ENCODE measurements around the gene LCP1.

DNA sequence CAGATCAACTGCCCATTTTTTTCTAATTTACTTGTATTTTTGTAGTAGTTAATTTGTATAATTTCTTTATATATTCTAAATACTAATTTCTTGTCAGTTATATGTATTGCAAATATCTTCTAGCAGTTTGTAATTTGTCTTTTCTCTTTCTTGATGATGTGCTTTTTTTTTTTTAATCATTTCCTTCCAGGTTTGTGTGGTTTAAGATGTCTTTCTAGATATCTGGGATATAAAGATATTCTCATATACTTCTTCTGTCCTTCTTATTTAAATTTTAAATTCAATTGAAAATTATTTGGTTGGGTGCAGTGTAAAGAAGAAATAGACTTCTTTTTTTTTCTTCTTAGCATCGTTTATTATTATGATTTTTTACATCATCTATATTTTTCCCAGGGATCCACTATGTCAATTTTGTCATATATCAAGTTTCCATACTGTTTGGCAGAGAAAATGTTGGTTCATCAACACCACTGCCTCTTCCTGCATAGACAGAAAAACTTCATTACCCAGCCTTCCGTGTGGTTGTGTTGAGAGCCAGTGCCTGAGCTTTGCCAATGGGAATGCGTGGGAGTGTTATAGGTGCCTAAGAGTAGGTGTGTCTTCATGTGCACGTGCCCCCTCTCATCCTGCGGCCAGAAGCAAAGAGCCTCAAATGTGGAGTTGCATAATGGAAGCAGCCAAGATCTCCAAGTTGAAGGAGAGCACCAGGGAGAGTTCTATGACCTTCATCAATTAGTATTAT is 93.0 kb downstream of the LCP1 start:
- TF ChIP-seq ZNF670 (tag by site-specific recombination; IDR thresholded peaks at IDR 0.05; ENCODE audit: low read depth) = no peak
- TF ChIP-seq, protein P1, sequence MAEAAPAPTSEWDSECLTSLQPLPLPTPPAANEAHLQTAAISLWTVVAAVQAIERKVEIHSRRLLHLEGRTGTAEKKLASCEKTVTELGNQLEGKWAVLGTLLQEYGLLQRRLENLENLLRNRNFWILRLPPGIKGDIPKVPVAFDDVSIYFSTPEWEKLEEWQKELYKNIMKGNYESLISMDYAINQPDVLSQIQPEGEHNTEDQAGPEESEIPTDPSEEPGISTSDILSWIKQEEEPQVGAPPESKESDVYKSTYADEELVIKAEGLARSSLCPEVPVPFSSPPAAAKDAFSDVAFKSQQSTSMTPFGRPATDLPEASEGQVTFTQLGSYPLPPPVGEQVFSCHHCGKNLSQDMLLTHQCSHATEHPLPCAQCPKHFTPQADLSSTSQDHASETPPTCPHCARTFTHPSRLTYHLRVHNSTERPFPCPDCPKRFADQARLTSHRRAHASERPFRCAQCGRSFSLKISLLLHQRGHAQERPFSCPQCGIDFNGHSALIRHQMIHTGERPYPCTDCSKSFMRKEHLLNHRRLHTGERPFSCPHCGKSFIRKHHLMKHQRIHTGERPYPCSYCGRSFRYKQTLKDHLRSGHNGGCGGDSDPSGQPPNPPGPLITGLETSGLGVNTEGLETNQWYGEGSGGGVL (tag by site-specific recombination; IDR thresholded peaks at IDR 0.05) = no peak
- no peak for TF ChIP-seq ZNF169 (tag by site-specific recombination; IDR thresholded peaks at IDR 0.05)
- no peak for TF ChIP-seq FEZF1 (tag by site-specific recombination; IDR thresholded peaks at IDR 0.05)
- no peak for TF ChIP-seq ZNF146 (tag by site-specific recombination; IDR thresholded peaks at IDR 0.05)
- TF ChIP-seq, protein P2, sequence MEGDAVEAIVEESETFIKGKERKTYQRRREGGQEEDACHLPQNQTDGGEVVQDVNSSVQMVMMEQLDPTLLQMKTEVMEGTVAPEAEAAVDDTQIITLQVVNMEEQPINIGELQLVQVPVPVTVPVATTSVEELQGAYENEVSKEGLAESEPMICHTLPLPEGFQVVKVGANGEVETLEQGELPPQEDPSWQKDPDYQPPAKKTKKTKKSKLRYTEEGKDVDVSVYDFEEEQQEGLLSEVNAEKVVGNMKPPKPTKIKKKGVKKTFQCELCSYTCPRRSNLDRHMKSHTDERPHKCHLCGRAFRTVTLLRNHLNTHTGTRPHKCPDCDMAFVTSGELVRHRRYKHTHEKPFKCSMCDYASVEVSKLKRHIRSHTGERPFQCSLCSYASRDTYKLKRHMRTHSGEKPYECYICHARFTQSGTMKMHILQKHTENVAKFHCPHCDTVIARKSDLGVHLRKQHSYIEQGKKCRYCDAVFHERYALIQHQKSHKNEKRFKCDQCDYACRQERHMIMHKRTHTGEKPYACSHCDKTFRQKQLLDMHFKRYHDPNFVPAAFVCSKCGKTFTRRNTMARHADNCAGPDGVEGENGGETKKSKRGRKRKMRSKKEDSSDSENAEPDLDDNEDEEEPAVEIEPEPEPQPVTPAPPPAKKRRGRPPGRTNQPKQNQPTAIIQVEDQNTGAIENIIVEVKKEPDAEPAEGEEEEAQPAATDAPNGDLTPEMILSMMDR (tag by site-specific recombination; IDR thresholded peaks at IDR 0.05) = no peak
- no peak for TF ChIP-seq ZBTB8A (tag by site-specific recombination; IDR thresholded peaks at IDR 0.05)
